DOHH2 (cell line): ENCODE results near the gene ZNF521.

Source experiments
- H3F3A ChIP-seq: fragments of 200-600 bp; sonication (generic), shearing (Covaris generic); 2 replicates; pipeline ENCODE4 v1.6.0; 2016; ENCODE audit warnings: antibody characterized with exemption, mild to moderate bottlenecking; ENCODE audit not compliant: control insufficient read depth, insufficient read depth
- H3K27ac ChIP-seq: fragments of 200-600 bp; sonication (generic); 2 replicates; pipeline ENCODE4 v1.5.1; 2014; ENCODE audit warnings: low read depth, mild to moderate bottlenecking, low read length, moderate library complexity
- H3K27me3 ChIP-seq: fragments of 200-600 bp; sonication (generic); 2 replicates; pipeline ENCODE4 v1.6.1; 2014; ENCODE audit warnings: mild to moderate bottlenecking, low read length, mixed read lengths; ENCODE audit not compliant: control insufficient read depth
- H3K36me3 ChIP-seq: fragments of 200-600 bp; sonication (generic); 2 replicates; pipeline ENCODE4 v1.6.1; 2014; ENCODE audit warnings: mild to moderate bottlenecking, low read length, moderate library complexity, mixed read lengths; ENCODE audit not compliant: control insufficient read depth
- H3K4me1 ChIP-seq: fragments of 200-600 bp; sonication (generic); 2 replicates; pipeline ENCODE4 v1.6.1; 2014; ENCODE audit warnings: mild to moderate bottlenecking, low read length, mixed read lengths; ENCODE audit not compliant: control insufficient read depth
- H3K4me2 ChIP-seq: fragments of 200-600 bp; sonication (generic); 2 replicates; pipeline ENCODE4 v1.6.0; 2014; ENCODE audit warnings: mild to moderate bottlenecking, low read length, moderate library complexity
- H3K4me3 ChIP-seq: fragments of 200-600 bp; sonication (generic); 2 replicates; pipeline ENCODE4 v1.5.1; 2014; ENCODE audit warnings: mild to moderate bottlenecking, low read length, mixed read lengths
- H3K79me2 ChIP-seq: fragments of 200-600 bp; sonication (generic); 2 replicates; pipeline ENCODE4 v1.6.1; 2014; ENCODE audit warnings: mild to moderate bottlenecking, low read length, mixed read lengths; ENCODE audit not compliant: control insufficient read depth
- H3K9me2 ChIP-seq: fragments of 200-600 bp; sonication (generic); replicated peaks from 2 replicates; pipeline ENCODE4 v1.6.1; 2014; ENCODE audit warnings: mild to moderate bottlenecking, low read length, mixed read lengths; ENCODE audit not compliant: control insufficient read depth
- H3K9me3 ChIP-seq: fragments of 200-600 bp; sonication (generic); 2 replicates; pipeline ENCODE4 v1.6.1; 2014; ENCODE audit warnings: antibody characterized with exemption, low read length, mixed read lengths; ENCODE audit not compliant: control insufficient read depth, insufficient read depth
- H4K20me1 ChIP-seq: fragments of 200-600 bp; sonication (generic); 2 replicates; pipeline ENCODE4 v1.6.0; 2014; ENCODE audit warnings: low read depth, mild to moderate bottlenecking, antibody characterized with exemption, low read length, moderate library complexity; ENCODE audit not compliant: control insufficient read depth, insufficient read depth
- CTCF ChIP-seq: fragments of 200-600 bp; sonication (generic); IDR thresholded peaks from one replicate; pipeline ENCODE4 v1.5.1; 2014; ENCODE audit warnings: antibody characterized with exemption, mild to moderate bottlenecking, low read depth, low read length; ENCODE audit not compliant: poor library complexity, severe bottlenecking
- EZH2phosphoT487 ChIP-seq: fragments of 200-600 bp; sonication (generic); IDR thresholded peaks from 2 replicates; pipeline ENCODE4 v1.6.1; 2017; ENCODE audit warnings: borderline replicate concordance, mild to moderate bottlenecking, antibody characterized with exemption, low read length, moderate library complexity, mixed read lengths

The ZNF521 gene

GRCh38 chr18:25112821-25113434, 239.0 kb downstream of the ZNF521 start:
- Histone ChIP-seq H3K9me3 (no peaks in the 10 kb centered on the region), H3K4me3 (no peak overlapping the region), H3K9me2 (no peaks in the 10 kb centered on the region), H3K4me1 (no peaks in the 10 kb centered on the region), H3K4me2 (no peak overlapping the region), H3F3A (no peaks in the 10 kb centered on the region), H3K27me3 (no peaks in the 10 kb centered on the region), H4K20me1 (no peaks in the 10 kb centered on the region), H3K27ac (no peak overlapping the region), H3K79me2 (no peaks in the 10 kb centered on the region), H3K36me3 (no peaks in the 10 kb centered on the region)
- TF ChIP-seq CTCF (no peak), EZH2phosphoT487 (no peak)

GRCh38 chr18:25111377-25112288, 240.3 kb downstream of the ZNF521 start:
- no peaks in the 10 kb centered on the region for H3K79me2 ChIP-seq
- H3K36me3 ChIP-seq: no peaks in the 10 kb centered on the region
- no peak overlapping the region for H3K27ac ChIP-seq
- no peaks in the 10 kb centered on the region for H3K9me2 ChIP-seq
- no peak for TF ChIP-seq EZH2phosphoT487
- no peak for TF ChIP-seq CTCF
- H3K4me1 ChIP-seq: no peaks in the 10 kb centered on the region
- H3K27me3 ChIP-seq: no peaks in the 10 kb centered on the region
- no peak overlapping the region for H3K4me3 ChIP-seq
- no peaks in the 10 kb centered on the region for H3K9me3 ChIP-seq
- no peaks in the 10 kb centered on the region for H3F3A ChIP-seq
- H3K4me2 ChIP-seq: no peak overlapping the region
- no peaks in the 10 kb centered on the region for H4K20me1 ChIP-seq

GRCh38 chr18:25109484-25109883, 242.5 kb downstream of the ZNF521 start:
- no peak overlapping the region for H3K27ac ChIP-seq
- no peaks in the 10 kb centered on the region for H3K9me2 ChIP-seq
- H3K36me3 ChIP-seq: no peaks in the 10 kb centered on the region
- no peak overlapping the region for H3K4me3 ChIP-seq
- no peaks in the 10 kb centered on the region for H3K27me3 ChIP-seq
- H3K4me1 ChIP-seq: no peaks in the 10 kb centered on the region
- no peaks in the 10 kb centered on the region for H3K79me2 ChIP-seq
- no peak for TF ChIP-seq CTCF
- TF ChIP-seq EZH2phosphoT487: no peak
- no peaks in the 10 kb centered on the region for H3F3A ChIP-seq
- no peaks in the 10 kb centered on the region for H4K20me1 ChIP-seq
- no peaks in the 10 kb centered on the region for H3K9me3 ChIP-seq
- H3K4me2 ChIP-seq: no peak overlapping the region
